Pons (tissue), 1 donor: ENCODE measurements around the gene NOG.

Experiments
- DNase-seq: peaks from one replicate; pipeline ENCODE4 v3.0.0-alpha.2; 2016; ENCODE audit warnings: low spot score

The NOG gene

DNA sequence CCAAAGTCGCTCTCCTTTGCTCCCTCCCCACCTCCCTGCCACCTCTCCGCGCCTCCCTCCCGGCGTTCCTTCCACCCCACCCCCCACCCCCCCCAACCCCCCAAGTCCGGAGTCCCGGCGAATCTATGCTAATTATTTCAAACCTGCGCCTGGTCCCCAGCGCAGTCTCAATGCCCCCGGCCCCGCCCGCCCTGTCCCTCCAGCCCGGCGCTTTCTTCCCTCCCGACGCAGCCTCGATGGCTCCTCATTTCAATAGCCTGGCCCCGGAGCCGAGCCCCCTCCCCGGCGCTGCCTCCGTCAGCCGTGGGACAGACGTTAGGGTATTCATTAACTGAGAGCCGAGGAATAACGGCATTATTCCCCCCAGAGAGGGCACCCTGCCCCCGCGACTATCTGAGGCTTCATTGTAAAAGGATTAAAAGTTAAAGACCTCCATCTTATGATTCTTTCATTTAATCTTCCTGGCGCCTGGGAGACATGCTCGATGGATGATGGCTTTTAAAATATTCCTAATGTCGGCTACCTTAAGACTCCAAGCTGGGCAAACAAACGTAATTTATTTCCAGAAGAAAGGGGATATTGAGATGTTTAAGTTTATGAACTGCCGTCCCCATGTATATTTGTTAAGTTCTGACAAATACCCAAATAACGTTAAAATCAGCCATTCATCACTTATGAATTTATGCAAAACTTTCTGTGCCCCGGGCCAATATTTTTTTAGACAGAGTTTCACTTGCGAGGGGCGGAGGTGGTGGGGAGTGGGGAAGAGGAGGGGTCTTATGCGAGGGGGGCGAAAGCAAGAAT, 3.4 kb downstream of the NOG start:
- DNase-seq = no peak

DNA sequence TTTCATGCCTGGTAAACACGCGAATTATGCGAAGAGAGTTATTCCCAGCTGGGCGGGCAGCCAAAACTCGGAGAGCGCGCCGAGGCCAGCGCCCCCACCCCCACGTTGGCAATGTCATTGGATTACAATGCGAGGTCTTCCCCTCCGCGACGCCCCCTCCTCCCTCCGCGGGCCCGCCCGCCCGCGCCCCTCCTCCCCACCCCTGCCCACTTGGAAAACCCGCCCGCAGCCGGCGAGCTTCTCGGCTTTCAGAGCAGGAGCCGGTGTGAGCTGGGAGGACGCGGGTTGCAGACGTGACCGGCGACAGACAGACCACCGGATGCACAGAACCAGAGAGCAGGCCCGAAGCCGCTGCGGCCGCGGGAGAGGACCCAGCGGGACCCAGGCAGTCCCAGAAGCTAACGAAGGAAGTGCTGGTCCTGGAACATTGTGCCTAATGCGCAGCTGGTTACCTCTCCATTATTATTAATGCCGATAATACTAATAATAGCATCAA, 4.0 kb downstream of the NOG start:
- no peak for DNase-seq

GRCh38 chr17:56598466-56598865, 5.0 kb downstream of the NOG start:
- no peak for DNase-seq

DNA sequence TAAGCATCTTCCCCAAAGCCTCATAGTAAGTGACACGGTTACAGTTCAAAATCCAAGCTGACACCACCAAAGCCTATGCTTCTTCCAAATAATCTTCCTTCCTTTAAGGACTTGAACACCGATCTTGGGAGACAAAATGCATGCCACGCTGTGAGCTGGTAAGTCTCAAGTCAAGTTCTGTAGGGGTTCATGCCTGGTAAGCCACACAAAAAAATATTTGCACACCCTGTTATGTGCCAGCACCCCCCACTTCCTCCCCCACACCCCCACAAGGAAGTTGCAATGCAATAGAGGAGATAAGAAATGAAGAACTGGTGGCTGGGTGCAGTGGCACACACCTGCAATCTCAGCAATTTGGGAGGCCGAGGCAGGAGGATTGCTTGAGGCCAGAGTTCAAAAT, 5.6 kb downstream of the NOG start:
- DNase-seq = no peak

DNA sequence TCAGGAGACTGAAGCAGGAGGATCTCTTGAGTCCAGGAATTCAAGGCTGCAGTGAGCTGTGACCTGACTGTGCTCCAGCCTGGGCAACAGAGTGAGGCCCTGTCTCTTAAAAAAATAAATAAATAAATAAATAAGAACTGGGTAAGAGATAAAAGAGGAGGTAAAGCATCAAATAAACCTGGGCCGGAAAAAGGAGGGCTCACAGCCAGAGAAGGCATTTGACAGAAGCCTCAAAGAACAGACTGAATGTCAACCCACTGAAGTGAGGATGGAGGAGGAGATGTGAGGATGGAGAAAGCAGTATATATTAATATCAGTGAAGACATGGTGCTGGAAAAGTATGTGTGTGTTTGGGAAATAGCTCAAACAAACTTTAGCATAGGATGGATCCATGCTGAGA, 6.1 kb downstream of the NOG start:
- DNase-seq = no peak

DNA sequence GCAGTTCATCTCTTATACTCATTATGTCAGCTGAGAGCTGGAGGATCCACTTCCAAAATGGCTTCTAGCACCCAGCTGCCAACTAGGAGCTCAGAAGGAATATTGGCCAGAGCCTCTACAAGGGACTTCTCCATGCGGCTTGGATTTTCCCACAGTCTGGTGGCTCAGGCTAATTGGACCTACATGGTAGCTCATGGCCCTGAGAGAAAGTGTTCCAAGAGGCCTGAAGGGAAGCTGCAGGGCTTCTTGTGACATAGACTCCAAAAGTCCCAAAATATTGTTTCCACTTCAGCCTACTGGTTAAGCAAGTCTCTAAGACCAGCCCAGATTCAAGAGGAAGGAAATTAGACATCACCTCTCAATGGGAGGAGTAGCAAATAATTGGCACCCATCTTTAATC, 6.8 kb downstream of the NOG start:
- DNase-seq = no peak

GRCh38 chr17:56601591-56601990, 8.1 kb downstream of the NOG start:
- DNase-seq = no peak

- DNase-seq = no peak
Measured at GRCh38 chr17:56602292-56603130, 9.0 kb downstream of the NOG start.

DNA sequence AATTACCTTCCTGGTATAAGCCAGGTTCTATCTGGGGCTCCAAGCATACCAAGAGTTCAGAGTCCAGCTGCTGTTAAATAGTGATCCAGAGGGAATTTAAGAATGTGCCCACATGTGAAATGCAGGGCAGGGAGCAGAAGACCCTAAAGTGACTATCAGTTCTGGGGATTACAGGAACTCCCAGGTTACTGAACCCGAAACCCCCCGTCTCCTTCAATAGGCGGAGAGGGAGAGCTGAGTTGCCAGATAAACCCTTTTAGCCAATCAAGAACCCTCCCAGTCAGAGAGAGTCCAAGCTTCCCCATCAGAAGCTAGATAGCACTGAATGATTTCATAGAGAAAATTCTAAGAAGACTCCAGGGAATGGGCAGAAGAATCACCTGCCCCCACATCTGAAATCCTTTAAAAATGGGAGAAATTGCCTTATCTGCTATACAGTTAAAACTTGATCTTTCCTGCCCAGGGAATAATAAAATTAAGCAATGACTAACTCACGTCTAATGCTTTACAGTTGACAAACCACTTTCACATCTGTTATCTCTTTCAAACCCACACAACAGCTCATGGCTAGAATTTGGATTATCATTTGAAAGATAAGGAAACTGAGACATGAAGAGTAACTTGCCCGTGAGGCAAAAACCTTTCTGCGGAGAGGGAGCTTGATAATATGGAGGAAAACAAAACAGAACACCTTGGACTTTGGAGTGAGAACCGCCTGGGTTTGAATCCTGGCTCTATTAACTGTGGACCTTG, 10.2 kb downstream of the NOG start:
- no peak for DNase-seq

DNA sequence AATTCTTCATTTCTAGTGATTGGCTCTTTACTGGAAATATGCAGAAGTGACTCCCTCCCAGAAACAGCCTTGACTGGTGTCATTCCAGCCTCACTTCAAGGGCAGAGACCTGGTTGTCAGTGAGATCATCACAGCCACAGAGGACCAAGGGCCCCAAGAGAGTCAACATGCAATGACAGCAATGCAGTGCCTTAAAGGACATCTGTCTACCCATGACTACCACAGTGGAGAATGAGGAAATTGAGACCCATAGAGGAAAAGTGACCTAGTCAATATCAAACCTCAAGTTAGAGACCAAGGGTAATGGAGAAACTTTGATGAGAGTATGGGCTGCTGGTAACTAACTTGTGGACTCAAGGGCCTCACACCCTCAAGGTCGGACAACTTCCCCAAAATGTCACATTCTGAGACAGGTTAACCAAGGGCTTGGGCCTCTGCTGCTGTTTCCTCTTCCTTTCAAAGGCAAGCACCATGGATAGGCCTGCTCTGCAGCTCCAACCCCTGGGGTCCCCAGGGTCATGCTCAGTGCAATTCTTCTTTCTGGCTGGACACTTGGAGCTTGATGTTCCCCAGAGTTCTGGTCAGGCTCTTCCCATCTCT, 11.3 kb downstream of the NOG start:
- DNase-seq = no peak

GRCh38 chr17:56608944-56609343, 15.4 kb downstream of the NOG start:
- DNase-seq = no peak

GRCh38 chr17:56610321-56610720, 16.8 kb downstream of the NOG start:
- no peak for DNase-seq

DNA sequence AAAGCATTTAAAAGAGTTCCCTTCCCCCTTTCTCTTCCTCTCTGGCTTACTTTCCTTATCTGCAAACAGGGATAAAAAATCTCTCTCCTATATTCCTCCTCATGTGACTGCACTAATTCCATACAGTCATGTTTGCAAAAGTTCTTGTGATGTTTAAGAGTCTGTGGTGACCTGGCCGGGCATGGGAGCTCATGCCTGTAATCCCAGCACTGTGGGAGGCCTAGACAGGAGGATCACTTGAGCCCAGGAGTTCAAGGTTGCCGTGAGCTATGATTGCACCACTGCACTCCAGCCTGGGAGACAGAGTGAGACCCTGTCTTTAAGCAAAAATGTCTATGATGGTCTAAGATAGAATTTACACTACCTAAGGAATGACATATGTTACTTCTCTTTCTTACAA, 19.6 kb downstream of the NOG start:
- DNase-seq = no peak

DNA sequence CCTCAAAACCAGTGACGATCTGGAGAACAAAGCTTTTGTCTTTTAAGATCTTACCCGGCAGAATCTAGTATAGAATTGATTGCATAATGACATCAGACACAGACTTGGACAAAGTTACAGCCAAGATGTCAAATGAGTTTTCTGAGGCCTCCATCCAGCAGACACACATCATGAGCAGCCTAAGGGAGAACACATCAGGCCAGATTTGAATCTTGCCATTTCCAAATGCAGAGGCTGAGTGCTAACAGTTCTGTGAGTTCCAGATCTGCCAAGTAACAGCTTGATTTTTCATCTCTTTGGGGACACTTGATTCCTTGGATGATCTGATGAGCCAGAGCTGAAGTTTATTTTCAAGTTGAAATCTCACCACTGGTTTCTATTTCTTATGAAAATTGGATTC, 21.0 kb downstream of the NOG start:
- DNase-seq = no peak

DNA sequence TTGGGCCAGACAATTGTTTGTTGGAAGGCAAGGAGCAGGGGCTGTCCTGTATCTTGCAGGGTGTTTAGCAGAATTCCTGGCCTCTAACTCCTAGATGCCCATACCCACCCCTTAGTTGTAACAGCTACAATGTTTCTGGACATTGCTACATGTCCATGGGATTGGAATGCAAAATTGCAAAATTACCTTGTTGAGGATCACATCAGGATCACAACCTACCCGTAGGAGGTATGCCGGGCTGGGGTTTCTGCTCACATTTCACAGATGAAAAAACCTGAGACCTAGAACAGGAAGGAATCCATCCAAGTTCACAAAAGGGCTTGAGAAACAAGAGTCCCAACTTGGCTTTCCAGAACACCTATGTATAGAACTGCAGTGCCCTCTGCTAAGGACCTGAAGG, 22.7 kb downstream of the NOG start:
- DNase-seq = no peak

GRCh38 chr17:56623383-56623782, 29.9 kb downstream of the NOG start:
- DNase-seq = no peak

- no peak for DNase-seq
Measured at GRCh38 chr17:56624309-56624708, 30.8 kb downstream of the NOG start.

GRCh38 chr17:56624912-56625311, 31.4 kb downstream of the NOG start:
- no peak for DNase-seq

DNA sequence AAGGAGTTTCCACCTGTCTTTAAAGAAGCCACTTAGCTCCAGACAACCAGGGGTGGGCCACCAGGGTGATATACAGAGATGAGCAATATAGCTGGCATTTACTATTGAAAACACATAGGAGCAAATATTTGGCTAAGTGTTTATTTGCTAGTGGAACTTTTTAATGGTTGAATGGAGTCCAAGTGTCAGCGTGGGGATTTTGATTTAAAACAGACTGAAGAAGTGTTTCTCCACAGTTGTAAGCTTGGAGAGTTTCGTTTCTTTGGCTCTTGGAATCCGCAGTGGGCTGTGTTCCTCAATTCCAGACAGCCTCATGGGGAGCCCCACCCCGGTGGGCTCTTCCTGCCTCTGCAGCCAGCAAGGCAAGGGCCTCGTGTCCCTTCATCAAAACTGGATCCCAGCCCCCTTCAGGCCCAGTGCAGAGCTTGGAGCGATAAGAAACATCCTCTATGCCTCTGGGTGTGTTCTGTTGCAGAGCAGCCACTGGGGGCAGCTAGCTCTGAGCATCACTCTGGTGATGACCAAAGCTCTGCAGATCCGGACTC, 36.1 kb downstream of the NOG start:
- no peak for DNase-seq

GRCh38 chr17:56630202-56630601, 36.7 kb downstream of the NOG start:
- DNase-seq = no peak

GRCh38 chr17:56633681-56634080, 40.2 kb downstream of the NOG start:
- DNase-seq = no peak

- no peak for DNase-seq
Measured at GRCh38 chr17:56635641-56636040, 42.1 kb downstream of the NOG start.
